ENCODE data around the gene MRPS2. TPM values are rescaled to one million over a fixed set of nuclear protein-coding genes. Genes with fewer than 3 reads are reported as not detected.

The MRPS2 gene
- total and polyA plus RNA-seq, 10 of the 15 experiments (the other 5 are each of a cell fraction or from before 2014, with no cell fraction given), result 3.3 to 103 (median 69.5) TPM

DNA sequence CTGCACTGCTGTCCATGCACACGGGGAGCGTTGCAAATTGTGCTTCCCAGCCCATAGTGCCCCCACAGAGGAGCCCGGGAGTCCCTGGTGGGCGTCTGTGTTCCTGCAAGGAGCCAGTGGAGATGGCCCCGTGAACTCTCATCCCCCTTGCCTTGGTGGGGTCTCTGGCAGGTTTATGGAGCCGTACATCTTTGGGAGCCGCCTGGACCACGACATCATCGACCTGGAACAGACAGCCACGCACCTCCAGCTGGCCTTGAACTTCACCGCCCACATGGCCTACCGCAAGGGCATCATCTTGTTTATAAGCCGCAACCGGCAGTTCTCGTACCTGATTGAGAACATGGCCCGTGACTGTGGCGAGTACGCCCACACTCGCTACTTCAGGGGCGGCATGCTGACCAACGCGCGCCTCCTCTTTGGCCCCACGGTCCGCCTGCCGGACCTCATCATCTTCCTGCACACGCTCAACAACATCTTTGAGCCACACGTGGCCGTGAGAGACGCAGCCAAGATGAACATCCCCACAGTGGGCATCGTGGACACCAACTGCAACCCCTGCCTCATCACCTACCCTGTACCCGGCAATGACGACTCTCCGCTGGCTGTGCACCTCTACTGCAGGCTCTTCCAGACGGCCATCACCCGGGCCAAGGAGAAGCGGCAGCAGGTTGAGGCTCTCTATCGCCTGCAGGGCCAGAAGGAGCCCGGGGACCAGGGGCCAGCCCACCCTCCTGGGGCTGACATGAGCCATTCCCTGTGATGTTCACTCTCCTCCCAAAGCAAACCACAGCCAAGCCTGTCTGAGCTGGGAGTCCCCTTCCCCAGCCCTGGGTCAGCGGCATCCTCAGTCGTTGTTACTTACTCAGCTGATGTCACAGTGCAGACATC, 3.1 kb downstream of the MRPS2 start (continued):
- TF ChIP-seq, protein P1, sequence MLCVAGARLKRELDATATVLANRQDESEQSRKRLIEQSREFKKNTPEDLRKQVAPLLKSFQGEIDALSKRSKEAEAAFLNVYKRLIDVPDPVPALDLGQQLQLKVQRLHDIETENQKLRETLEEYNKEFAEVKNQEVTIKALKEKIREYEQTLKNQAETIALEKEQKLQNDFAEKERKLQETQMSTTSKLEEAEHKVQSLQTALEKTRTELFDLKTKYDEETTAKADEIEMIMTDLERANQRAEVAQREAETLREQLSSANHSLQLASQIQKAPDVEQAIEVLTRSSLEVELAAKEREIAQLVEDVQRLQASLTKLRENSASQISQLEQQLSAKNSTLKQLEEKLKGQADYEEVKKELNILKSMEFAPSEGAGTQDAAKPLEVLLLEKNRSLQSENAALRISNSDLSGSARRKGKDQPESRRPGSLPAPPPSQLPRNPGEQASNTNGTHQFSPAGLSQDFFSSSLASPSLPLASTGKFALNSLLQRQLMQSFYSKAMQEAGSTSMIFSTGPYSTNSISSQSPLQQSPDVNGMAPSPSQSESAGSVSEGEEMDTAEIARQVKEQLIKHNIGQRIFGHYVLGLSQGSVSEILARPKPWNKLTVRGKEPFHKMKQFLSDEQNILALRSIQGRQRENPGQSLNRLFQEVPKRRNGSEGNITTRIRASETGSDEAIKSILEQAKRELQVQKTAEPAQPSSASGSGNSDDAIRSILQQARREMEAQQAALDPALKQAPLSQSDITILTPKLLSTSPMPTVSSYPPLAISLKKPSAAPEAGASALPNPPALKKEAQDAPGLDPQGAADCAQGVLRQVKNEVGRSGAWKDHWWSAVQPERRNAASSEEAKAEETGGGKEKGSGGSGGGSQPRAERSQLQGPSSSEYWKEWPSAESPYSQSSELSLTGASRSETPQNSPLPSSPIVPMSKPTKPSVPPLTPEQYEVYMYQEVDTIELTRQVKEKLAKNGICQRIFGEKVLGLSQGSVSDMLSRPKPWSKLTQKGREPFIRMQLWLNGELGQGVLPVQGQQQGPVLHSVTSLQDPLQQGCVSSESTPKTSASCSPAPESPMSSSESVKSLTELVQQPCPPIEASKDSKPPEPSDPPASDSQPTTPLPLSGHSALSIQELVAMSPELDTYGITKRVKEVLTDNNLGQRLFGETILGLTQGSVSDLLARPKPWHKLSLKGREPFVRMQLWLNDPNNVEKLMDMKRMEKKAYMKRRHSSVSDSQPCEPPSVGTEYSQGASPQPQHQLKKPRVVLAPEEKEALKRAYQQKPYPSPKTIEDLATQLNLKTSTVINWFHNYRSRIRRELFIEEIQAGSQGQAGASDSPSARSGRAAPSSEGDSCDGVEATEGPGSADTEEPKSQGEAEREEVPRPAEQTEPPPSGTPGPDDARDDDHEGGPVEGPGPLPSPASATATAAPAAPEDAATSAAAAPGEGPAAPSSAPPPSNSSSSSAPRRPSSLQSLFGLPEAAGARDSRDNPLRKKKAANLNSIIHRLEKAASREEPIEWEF (IDR thresholded peaks at IDR 0.05; ENCODE audit: insufficient replicate concordance, low read depth, low read length), result no peak

DNA sequence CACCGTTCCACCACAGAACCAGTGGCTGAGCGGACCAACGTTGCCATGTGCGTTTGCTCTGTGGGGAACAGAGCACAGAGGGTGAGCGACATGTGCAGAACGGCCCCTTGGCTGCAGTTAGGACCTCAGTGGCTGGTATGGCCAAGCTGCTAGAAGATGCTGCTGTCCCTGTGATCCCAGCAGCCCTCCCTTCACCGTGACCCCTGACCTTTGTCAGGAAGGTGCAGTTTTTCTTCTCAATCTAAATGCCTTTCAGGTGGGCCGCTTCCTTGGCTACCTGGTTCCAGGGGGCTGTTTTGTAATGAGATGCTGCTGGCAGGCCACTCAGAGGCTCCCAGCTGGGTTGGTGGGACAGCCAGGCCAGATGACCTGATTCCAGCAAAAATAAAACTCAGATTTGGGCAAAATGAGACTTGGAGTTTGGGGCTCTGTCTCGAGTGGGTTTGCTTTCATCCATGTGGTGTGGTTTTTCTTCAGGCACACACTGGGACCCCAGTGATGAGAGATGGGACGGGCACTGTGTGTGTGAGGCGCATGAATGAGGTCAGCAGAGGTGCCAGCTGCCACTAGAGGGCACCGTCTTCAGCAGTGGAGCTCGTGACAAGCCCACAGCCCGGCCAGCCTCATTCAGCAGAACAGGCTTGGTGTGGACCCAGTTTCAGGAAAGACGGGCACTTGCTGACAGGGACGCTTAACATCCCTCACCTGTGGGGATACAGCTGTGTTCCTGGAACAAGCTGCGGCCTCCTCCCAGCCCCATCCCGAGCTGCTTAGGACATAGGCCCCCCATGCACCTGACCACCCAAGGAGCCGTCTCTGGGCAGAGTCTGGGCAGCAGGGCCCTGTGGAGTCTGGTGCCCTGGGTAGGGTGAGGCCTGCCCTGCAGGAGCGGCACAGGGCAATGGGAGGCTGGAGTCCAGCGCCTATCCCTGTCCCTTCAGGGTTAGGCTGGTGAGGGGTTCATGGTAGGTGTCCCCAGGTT, 4.1 kb downstream of the MRPS2 start:
- Histone ChIP-seq H3K27me3 (replicated peaks in 1 of 2; ENCODE audit: control insufficient read depth in 2 of 2, insufficient read depth in 2 of 2, low read length in 1 of 2) (no peaks in the 10 kb centered on the region), H3K9me3 (replicated peaks; ENCODE audit: control insufficient read depth, insufficient read depth, low read length) (no peaks in the 10 kb centered on the region; the same call in 2 of the 3 replicates), H4K20me1 (ENCODE audit: control insufficient read depth, insufficient read depth) (peaks cover 4% of the 10 kb centered on the region; the same call in 1 of the 2 replicates), H3K79me2 (ENCODE audit: control insufficient read depth, insufficient read depth, low read length) (peaks cover 14% of the 10 kb centered on the region), H3K4me2 (ENCODE audit: control insufficient read depth, insufficient read depth) (no peak overlapping the region), H3K4me1 (ENCODE audit: control insufficient read depth, insufficient read depth, low read length) (peaks cover 12% of the 10 kb centered on the region), H3K27ac (ENCODE audit: control insufficient read depth, insufficient read depth) (no peak overlapping the region), H3K9ac (ENCODE audit: control insufficient read depth, insufficient read depth, low read length) (no peak overlapping the region), H2AFZ (ENCODE audit: control insufficient read depth, low read depth, low read length) (no peak overlapping the region), H3K4me3 (no peak overlapping the region), H3K36me3 (ENCODE audit: control insufficient read depth in 2 of 2, insufficient read depth in 2 of 2, low read length in 1 of 2) (peaks cover 10 to 22% of the 10 kb centered on the region in 2 experiments; a peak in 3 of 4 replicates)
- POLR2A ChIA-PET, result no interaction called here
- intact Hi-C loops (cut with micrococcal nuclease; ENCODE audit: unreplicated experiment), result no loop called here
- FAIRE-seq, result peak; percentile 81
- RAD21 ChIA-PET (ENCODE audit: unreplicated experiment), result no interaction called here
- no peak for DNase-seq (ENCODE audit: low read depth, low spot score)
- WGBS (ENCODE audit: insufficient coverage, insufficient replicate concordance, low lambda C conversion rate, missing lambda C conversion rate), result 59% methylated on average over 21 of the region's 21 CpGs
- CTCF ChIA-PET, result interaction anchor here (0.6 to 1.3 kb wide), 5 partner anchors 14 to 640 kb away, joined by 3 to 5 read pairs (median 3); no protein-coding TSS in a partner anchor
- SMC1A ChIA-PET (ENCODE audit: uncharacterized antibody, unreplicated experiment), result no interaction called here
- BruUV-seq (replicated peaks), result no TSS peak
- ATAC-seq, result peak; percentile 18; the same call in 1 of the 3 replicates
- in situ Hi-C loops (cut with MboI), result no loop called here
- TF ChIP-seq LARP7 (IDR thresholded peaks at IDR 0.05) (no peak), EP300 (IDR thresholded peaks at IDR 0.05; ENCODE audit: borderline replicate concordance in 1 of 2, control insufficient read depth in 1 of 2, low read depth in 2 of 2, low read length in 2 of 2) (no peak), ATF7 (IDR thresholded peaks at IDR 0.05; ENCODE audit: low read depth) (0 out of 2 replicates have a peak, but pooled peaks have one; percentile 23), TCF3 (IDR thresholded peaks at IDR 0.05; ENCODE audit: borderline replicate concordance, insufficient read depth, low read depth, low read length) (no peak), BHLHE40 (IDR thresholded peaks at IDR 0.05; ENCODE audit: borderline replicate concordance in 1 of 2, low read depth in 2 of 2, low read length in 1 of 2) (peak; percentile 15 to 53; a peak in 1 of 4 replicates), POU2F2 (IDR thresholded peaks at IDR 0.05; ENCODE audit: borderline replicate concordance, low read depth, low read length) (no peak), BCL3 (IDR thresholded peaks at IDR 0.05; ENCODE audit: borderline replicate concordance, insufficient read depth, low read depth, low read length, poor library complexity, severe bottlenecking) (peak; percentile 22)
- TF ChIP-seq, protein P2, sequence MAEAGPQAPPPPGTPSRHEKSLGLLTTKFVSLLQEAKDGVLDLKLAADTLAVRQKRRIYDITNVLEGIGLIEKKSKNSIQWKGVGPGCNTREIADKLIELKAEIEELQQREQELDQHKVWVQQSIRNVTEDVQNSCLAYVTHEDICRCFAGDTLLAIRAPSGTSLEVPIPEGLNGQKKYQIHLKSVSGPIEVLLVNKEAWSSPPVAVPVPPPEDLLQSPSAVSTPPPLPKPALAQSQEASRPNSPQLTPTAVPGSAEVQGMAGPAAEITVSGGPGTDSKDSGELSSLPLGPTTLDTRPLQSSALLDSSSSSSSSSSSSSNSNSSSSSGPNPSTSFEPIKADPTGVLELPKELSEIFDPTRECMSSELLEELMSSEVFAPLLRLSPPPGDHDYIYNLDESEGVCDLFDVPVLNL (IDR thresholded peaks at IDR 0.05; ENCODE audit: low read depth, low read length), result no peak

All from GM12878 (cell line).